ENCODE results near the gene MAN1C1.

- no peak for TF ChIP-seq CTCF (IDR thresholded peaks at IDR 0.05)
- TF ChIP-seq EP300 (IDR thresholded peaks at IDR 0.05): no peak
- TF ChIP-seq POLR2A (IDR thresholded peaks at IDR 0.05): no peak
Observed at GRCh38 chr1:25645637-25646400, 29.2 kb downstream of the MAN1C1 start.
